KMS-11 (cell line): Measurements from ENCODE around the gene HSPA12A.

Experiments
- H2AFZ ChIP-seq: fragments of 200-600 bp; sonication (generic); 2 replicates; pipeline ENCODE4 v1.6.1; 2016; ENCODE audit warnings: antibody characterized with exemption, mixed run types, low read depth
- H3K27ac ChIP-seq: fragments of 200-600 bp; sonication (generic); 2 replicates; pipeline ENCODE4 v1.6.1; 2016; ENCODE audit warnings: mild to moderate bottlenecking, mixed run types
- H3K27me3 ChIP-seq: fragments of 200-600 bp; sonication (generic); 2 replicates; pipeline ENCODE4 v1.6.1; 2017; ENCODE audit warnings: mild to moderate bottlenecking, low read depth, mixed run types, moderate library complexity; ENCODE audit not compliant: insufficient read depth
- H3K36me3 ChIP-seq: fragments of 200-600 bp; sonication (generic); 2 replicates; pipeline ENCODE4 v1.6.1; 2017; ENCODE audit warnings: mild to moderate bottlenecking, mixed run types; ENCODE audit not compliant: insufficient read depth
- H3K4me1 ChIP-seq: fragments of 200-600 bp; sonication (generic); 2 replicates; pipeline ENCODE4 v1.6.1; 2016; ENCODE audit warnings: mild to moderate bottlenecking, low read depth, mixed run types; ENCODE audit not compliant: poor library complexity, severe bottlenecking
- H3K4me2 ChIP-seq: fragments of 200-600 bp; sonication (generic); 2 replicates; pipeline ENCODE4 v1.7.0; 2016; ENCODE audit warnings: mild to moderate bottlenecking, mixed run types
- H3K4me3 ChIP-seq: fragments of 200-600 bp; sonication (generic); IDR thresholded peaks from 2 replicates; pipeline ENCODE4 v1.6.1; 2017; ENCODE audit warnings: low read depth, low read length, mixed read lengths; ENCODE audit not compliant: insufficient read depth
- H3K79me2 ChIP-seq: fragments of 200-600 bp; sonication (generic); 2 replicates; pipeline ENCODE4 v1.6.1; 2016; ENCODE audit warnings: low read depth, mixed run types; ENCODE audit not compliant: insufficient read depth
- H3K9ac ChIP-seq: fragments of 200-600 bp; sonication (generic); 2 replicates; pipeline ENCODE4 v1.6.1; 2016; ENCODE audit warnings: mild to moderate bottlenecking, mixed run types
- H4K20me1 ChIP-seq: fragments of 200-600 bp; sonication (generic); 2 replicates; pipeline ENCODE4 v1.6.1; 2016; ENCODE audit warnings: mild to moderate bottlenecking, mixed run types; ENCODE audit not compliant: insufficient read depth
- CTCF ChIP-seq: fragments of 200-600 bp; sonication (generic); conservative IDR thresholded peaks from 2 replicates; pipeline ENCODE4 v1.6.1; 2017; ENCODE audit warnings: low read depth, mild to moderate bottlenecking, antibody characterized with exemption, low read length, moderate library complexity, mixed read lengths

The HSPA12A gene

GRCh38 chr10:116761883-116762282 lies 19.5 kb upstream of the HSPA12A start:
- Histone ChIP-seq H3K4me1 (no peaks in the 10 kb centered on the region), H2AFZ (no peak overlapping the region), H3K4me3 (no peak overlapping the region), H3K27me3 (no peaks in the 10 kb centered on the region), H3K4me2 (no peak overlapping the region), H3K9ac (no peak overlapping the region), H3K27ac (no peak overlapping the region), H4K20me1 (no peaks in the 10 kb centered on the region), H3K79me2 (no peaks in the 10 kb centered on the region), H3K36me3 (no peaks in the 10 kb centered on the region)
- TF ChIP-seq CTCF, result no peak

- Histone ChIP-seq H3K4me3 (no peak overlapping the region), H4K20me1 (no peaks in the 10 kb centered on the region), H3K79me2 (no peaks in the 10 kb centered on the region), H3K4me2 (no peak overlapping the region), H3K27ac (no peak overlapping the region), H3K4me1 (no peaks in the 10 kb centered on the region), H3K36me3 (no peaks in the 10 kb centered on the region), H3K27me3 (no peaks in the 10 kb centered on the region), H2AFZ (no peak overlapping the region), H3K9ac (no peak overlapping the region)
- no peak for TF ChIP-seq CTCF
Observed at GRCh38 chr10:116760919-116761318, 18.6 kb upstream of the HSPA12A start.

- no peak overlapping the region for H3K27ac ChIP-seq
Observed at GRCh38 chr10:116757246-116757645, 14.9 kb upstream of the HSPA12A start.

GRCh38 chr10:116756277-116756676 lies 13.9 kb upstream of the HSPA12A start:
- Histone ChIP-seq H2AFZ (no peak overlapping the region), H3K4me2 (no peak overlapping the region), H3K79me2 (no peaks in the 10 kb centered on the region), H3K4me3 (no peak overlapping the region), H3K36me3 (no peaks in the 10 kb centered on the region), H3K27me3 (no peaks in the 10 kb centered on the region), H3K9ac (no peak overlapping the region), H4K20me1 (no peaks in the 10 kb centered on the region), H3K4me1 (no peaks in the 10 kb centered on the region), H3K27ac (no peak overlapping the region)
- TF ChIP-seq CTCF, result no peak

More at GRCh38 chr10:116757246-116757645, 14.9 kb upstream of the HSPA12A start:
- Histone ChIP-seq H3K79me2 (no peaks in the 10 kb centered on the region), H3K4me3 (no peak overlapping the region), H2AFZ (no peak overlapping the region), H3K4me1 (no peaks in the 10 kb centered on the region), H3K27me3 (no peaks in the 10 kb centered on the region), H3K36me3 (no peaks in the 10 kb centered on the region), H3K9ac (no peak overlapping the region), H4K20me1 (no peaks in the 10 kb centered on the region), H3K4me2 (no peak overlapping the region)
- TF ChIP-seq CTCF, result no peak
